NCI-H2107 (cell line): ENCODE measurements around the gene KCNAB2.

Source experiments
- DNase-seq: peaks from one replicate; lab custom pipeline; 2025; lab: John Stamatoyannopoulos, UW

The KCNAB2 gene

DNA sequence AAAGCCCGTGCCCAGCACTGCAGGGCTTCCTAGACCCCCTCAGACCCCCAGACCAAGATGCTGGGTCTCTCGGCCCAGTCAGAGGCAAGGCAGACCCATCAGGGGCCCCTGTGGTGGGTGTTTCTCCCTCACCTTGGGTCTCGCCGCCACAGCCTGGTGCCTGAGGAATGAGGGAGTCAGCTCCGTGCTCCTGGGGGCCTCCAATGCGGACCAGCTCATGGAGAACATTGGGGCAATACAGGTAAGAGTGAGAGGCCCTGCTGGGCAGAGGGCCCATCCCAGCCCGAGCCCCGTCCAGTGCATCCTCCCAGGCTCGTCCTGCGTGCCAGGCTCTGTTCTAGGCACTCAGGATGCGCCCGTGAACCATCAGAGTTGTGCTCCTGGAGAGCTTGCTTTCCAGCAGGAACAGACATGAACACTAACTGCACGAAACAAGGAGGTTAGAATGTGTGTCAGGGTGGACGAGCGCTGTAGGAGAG lies 51.5 kb downstream of the KCNAB2 start:
- DNase-seq, result no peak

DNA sequence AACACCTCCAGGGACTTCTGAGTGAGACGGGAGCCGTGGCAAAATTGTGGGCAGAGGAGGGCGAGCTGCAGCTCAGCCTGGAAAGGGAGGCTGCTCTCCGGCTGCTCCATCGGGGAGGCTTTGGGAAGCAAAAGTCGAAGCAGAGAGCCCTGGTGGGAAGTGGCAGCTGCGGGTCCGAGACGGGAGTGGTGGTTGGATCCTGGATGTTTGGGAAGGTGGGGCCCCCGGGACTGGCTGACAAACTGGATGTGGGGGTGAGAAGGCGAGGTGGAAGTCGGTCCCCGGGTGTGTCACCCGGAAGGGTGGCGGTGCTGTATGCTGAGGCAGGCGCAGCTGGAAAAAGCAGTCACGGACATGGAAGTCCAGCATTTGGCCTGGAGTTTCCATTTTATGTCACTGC lies 52.1 kb downstream of the KCNAB2 start:
- DNase-seq, result no peak

DNA sequence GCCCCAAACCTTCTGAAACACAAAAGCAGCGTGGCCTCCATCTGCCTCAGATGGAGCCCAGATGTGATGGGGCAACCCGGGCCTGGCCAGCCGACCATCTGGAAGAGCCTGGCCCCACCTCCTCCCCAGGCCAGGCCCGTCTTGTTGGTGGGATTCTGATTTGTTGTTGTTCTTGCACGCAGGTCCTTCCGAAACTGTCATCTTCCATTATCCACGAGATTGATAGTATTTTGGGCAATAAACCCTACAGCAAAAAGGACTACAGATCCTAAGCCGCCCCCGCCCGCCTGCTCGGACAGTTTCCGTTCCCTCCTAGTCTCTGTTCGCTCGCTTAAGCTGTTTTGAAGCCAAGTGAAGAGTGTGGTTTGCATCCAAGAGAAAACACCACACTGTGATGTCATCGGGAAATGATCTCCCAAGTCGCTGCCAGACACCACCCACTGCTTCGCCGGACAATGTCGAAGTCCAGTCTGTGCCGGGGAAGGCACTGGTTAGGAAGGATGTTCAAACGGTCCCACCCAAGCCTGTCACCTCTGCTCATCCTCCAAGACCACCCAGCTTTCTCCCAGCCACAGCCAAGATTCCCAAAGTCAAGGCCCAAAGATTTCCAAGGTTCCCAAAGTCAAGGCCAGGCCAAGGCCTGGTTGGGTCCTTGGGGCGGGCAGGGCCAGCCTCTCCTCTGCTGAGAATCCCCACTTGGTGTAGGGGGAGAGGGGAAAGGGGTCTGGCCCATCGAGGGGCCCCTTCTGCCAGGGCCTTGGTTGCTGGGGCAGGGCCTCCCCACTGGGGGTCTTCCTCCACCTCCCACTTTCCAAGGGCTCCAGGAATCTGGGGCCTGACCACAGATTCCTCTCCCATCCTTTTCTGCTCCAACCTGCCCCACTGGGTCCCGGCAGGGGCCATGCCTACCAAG lies 52.9 kb downstream of the KCNAB2 start:
- no peak for DNase-seq

DNA sequence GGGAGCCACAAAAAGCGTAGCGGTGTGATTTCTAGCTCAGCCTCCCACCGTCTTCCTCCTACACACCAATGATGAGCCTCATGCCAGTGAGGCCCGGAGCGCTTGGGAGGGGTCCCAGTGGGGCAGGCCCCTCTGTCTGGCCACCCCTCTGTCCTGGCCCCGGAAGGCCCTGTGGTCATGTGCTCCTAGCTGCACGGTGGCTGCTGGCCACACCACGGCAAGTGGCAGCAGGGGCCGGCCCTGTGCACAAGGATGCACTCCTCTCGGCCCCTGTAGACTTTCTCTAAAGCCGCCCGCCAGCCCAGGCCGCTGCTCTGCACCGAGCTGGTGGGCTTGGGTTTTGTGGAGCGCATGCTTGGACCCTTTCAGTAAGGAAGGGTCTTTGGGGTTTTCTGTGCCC lies 53.6 kb downstream of the KCNAB2 start:
- DNase-seq, result no peak

DNA sequence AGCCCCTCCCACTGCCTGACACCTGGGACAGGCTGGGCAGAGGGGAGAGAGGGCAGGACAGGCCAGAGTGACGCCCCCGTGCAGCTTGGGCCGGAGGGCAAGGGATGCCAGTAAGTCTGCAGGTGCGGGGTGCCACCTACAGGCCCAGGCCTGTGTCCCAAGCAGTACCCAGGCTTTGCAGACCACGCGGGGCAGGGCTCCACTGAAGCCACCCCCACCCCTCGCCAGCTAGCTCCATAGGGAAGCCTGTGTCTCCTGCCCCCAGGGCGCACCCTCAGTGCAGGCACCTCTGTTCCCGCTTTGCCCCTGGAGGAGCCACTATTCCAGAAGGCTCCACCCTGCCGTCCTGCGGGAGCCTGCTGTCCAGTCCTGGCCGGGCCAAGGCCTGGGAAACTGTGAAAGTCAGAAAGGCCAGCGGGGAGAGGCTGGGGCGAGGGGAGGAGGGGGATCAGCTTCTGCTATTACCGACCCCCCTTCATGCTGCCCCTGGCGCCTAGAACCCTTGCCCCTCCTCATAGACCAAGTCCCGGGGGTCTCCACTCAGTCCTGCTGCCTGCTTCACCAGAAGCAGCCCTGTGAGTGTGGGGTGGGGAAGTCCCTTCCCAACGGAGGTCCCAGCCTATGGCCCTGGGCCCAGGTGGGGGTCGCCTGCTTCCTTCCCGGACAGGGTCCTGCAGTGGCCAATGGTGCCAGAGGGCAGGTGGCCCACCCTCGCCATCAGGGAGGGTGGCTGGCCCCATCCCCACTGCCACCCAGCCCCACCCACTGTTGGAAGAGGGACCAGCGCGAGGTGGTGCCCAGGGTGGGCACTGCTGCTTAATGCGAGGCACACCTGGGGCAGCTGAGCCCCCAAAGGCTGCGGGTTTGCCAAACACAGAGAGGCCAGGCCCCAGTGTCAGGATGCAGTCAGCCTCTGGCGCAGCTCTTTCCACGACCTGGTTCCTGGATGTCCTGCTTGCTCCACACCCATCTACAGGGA lies 54.4 kb downstream of the KCNAB2 start:
- no peak for DNase-seq

DNA sequence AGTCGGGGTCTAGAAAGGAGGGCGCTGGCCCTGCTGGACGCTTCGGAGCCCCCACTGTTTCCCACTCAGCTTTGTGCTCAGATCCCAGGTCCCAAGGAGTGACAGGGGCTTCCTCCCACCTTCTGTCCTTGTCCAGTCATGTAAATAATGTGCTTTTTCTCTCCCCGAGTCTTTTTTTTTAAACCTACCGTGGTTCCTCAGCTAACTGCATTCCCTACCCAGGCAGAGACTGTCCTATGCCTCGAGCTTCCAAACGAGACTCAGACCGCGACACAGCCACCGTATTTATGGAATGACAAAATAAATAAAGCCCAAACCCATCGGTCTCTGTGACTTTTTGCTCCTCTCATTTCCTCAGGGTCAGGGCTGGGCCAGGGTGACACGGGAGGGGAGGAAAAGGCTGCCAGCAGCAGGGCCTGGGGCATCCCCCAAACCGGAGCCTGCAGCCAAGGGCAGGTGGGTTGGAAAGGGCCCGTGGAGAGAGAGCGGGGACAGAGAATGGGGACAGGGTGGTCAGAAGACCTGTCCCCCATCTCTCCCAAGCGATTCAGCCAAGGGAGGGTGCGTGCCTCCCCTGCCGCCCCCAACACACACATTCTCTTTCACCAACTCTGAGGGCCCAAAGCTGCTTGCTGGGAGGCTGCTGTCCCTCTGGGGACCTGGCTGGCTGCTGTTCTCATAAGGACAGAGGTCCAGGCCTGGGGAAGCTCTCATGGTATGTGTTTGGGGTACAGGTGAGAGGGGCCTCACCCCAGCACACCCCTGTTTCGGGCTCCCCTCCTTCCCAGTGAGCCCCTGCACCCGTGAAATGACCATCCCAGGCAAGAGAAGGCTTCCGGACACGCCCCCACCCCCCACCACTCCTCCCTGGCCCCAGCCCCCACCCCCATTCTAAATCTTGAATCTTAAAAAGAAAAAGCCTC lies 55.4 kb downstream of the KCNAB2 start:
- DNase-seq, result no peak

DNA sequence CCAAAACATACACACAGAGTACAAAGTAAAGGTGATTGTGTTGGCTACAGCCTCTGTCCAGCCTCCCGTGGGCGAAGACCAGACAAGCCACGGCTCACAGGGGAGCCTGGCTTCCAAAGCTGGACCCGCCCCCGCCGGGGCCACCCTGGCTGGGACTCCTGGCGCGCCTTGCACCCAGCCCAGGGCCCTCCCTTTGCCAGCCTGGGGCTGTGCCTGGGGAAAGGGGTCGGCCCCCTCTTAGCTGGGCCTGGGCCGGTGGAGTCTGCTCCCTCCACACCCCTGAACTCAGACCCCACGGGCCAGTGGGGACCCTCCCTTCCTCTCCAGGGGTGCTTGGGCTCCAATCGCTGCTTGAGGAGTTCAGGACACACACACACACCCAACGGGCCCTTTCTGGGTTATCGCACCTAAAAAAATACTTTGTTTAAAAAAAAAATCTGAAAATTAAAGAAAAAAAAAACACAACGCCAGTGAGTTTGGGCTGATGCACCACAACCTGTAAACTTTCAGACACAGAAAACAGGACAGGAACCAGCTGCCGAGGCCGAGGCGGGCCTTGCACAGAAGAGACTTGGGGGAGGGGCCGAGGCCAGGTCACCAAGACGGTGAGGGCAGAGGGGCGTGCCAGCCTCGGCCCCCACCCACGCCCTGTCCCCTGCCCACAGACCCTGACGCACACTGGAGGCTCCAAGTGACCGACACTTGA lies 56.3 kb downstream of the KCNAB2 start:
- DNase-seq, result no peak

DNA sequence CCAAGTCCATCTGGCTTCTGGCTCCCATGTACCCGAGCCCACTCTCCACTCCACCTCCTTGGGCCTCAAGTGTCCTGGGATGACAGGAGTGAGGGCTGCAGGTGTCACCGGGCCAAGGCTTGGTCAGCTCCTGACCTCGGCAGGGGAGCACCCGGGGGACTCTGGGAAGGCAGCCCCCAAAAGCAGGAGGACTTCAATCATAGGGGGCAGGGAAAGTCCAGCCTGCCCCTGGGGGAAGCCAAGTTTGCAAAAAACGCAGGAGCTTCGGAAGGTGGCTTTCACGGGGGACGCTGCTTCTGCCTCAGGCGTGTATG lies 56.8 kb downstream of the KCNAB2 start:
- no peak for DNase-seq

DNA sequence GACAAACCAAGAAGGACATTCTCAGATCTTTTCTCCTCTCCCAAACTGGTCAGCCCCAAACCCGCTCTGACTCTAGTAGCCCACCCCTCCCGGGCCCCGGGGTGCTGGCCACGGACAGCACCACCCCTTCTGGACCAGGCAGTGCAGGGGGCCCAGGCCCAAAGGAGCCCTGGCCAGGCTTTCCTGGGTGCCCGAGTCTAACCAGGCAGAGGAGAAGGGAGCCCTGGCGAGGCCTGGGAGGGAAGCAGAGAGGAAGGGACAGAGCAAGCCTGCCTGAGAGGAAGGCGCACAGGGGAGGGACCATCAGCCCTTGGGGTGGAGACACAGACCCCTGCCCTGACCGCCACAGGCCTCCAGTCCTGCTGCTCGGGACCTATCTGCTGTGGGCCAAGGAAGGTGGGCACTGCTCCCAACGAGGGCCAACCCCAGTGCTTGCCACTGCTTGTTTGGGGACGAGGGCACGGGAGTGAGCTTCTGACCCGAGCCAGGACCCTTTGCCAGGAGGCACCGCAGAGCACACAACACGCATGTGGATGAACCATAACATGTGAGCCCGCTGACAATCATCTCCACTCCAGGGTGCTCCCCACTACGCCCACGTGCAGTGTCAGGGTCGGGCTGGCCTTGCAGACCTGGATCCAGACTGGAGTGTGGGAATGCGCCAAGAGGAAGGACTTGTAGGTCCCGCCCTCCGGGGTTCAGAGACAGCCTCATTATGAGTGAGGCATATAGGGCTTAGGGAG lies 57.6 kb downstream of the KCNAB2 start:
- no peak for DNase-seq

DNA sequence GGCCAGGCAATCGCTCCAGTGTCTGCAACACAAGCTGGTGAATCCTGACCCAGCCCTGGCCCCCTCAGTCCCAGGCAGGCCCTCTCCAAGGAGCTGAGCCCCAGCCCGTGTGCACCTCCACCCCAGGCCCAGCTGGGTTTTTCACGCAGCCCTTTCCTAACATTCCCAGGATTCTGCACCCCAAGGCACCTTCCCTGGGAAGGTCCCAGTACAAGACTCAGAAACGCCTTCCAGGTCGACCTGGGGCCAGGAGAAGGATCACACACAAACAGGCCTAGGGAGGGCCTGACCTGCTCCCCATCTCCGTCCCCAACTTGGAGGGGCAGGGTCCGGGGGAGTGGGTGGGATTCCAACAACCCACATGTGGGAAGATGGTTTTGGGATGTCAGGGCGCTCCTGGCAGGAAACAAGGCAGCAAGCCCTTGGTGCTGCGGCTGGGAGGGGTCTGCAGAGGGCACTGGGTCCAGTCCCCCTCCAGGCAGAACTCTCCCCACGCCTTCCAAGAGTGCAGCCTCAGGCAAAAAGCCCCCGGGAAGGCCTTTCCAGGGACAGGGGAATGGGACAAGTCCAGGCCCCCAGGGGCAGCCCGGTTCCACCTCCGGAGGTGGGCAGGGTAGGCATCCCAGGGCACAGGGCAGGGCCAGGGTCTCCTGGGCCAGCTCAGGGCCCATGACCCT lies 58.3 kb downstream of the KCNAB2 start:
- DNase-seq, result no peak

DNA sequence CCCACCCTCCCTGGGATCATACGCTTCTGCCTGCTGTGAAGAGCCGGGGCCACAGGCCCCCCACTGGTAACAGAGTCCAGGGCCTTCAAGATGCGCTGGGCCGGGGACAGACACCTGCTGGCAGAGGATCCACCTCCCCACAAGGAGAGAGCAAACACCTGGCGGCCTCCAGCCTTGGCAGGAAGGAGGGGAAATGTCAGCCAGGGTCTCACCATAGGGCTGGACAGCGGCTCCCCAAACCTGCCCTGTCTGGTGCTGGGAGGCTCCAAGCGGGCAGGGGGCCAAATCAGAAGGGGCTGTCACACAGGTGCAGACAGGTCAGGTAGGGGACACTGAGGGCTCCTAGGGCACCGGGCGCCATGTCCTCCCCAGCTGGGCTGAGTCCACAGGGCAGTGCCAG lies 58.9 kb downstream of the KCNAB2 start:
- DNase-seq, result no peak

DNA sequence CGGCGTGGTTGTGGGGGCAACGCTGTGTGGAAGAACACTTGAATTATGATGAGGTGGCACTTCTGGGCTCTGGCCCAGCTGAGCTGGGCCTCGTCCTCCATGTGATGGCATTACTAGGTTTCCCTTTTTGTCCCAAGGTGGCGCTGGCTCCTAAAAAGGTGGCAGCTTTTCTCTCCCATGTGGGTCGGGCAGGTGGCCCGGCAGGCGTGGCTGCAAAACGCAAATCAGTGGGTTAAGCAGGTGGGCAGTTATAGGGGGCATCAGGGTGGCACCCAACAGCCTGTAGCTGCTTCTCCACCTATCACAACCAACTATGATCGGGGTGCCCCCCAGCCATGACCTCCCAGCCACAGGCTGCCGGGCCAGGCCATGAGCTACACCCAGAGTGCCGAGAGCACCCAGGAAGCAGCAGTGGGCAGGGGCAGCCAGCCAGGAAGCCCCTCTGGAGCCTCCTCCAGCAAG lies 59.6 kb downstream of the KCNAB2 start:
- DNase-seq, result no peak

DNA sequence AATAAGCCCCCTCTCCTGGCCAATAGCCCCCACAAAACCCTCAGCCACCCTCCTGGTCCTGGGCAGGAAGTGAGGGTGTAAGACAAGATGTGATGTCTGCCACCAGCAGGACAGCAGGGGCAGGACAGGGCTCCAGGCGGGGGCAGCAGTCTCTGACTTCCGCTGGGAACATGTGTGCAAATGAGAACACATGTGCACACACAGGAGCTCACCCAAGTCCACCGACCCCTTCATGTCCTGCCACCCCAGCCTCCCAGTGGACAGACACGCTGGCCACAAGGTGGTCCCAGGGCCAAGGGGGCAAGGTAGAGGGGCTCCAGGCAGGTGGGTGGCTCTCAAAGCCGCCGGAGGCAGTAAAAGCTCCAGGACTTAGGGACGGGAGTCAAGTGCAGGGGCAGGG lies 60.1 kb downstream of the KCNAB2 start:
- no peak for DNase-seq

DNA sequence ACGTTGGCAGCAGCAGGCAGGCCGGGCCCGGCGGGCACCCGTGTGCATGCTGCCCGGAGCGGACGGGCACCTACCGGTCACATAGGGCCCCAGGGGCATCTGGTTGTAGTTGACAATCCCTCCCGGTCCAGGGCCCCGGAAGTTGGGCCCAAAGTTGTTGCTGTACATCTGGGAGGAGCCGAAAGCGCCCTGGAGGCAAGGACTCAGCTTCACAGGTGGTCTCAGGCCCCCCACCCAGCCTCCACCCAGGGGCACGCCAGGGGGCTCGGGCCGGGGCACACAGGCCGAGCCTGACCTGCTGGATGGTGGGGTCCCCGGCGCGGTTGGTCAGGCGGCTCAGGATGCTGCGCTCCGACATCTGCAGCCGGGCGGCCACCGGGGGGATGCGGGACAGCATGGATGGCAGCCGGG lies 60.6 kb downstream of the KCNAB2 start:
- no peak for DNase-seq

DNA sequence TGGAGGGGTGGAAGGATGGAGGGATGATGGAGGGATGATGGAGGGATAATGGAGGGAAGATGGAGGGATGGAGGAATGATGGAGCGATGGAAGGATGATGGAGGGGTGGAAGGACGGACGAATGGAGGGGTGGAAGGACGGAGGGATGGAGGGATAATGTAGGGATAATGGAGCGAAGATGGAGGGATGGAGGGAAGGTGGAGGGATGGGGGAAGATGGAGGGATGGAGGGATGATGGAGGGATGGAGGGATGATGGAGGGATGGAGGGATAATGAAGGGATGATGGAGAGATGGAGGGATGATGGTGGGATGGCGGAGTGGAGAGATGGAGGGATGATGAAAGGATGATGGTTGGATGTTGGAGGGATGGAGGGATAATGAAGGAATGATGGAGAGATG lies 61.3 kb downstream of the KCNAB2 start:
- DNase-seq, result no peak

DNA sequence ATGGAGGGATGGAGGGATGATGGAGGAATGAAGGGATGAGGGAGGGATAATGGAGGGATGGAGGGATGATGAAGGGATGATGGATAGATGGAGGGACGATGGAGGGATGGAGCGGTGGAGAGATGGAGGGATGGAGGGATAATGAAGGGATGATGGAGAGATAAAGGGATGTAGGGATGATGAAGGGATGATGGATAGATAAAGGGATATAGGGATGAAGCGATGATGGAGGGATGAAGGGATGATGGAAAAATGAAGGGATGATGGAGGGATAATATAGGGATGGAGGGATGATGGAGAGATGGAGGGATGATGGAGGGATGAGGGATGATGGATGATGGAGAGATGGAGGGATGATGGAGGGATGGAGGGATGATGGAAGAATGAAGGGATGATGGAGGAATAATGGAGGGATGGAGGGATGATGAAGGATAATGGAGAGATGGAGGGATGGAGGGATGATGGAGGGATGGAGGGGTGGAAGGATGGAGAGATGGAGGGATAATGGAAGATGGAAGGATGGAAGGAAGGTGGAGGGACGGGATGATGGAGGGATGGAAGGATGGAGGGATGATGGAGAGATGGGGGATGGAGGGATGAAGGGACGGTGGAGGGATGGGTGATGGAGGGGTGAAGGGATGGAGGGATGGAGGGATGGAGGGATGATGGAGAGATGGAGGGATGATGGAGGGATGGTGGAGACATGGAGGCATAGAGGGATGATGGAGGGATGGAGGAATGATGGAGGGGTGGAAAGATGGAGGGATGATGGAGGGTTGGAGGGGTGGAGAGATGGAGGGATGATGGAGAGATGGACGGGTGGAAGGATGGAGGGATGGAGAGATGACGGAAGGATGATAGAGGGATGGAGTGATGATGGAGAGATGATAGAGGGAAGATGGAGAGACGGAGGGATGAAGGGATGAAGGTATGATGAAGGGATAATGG lies 62.0 kb downstream of the KCNAB2 start:
- DNase-seq, result no peak

DNA sequence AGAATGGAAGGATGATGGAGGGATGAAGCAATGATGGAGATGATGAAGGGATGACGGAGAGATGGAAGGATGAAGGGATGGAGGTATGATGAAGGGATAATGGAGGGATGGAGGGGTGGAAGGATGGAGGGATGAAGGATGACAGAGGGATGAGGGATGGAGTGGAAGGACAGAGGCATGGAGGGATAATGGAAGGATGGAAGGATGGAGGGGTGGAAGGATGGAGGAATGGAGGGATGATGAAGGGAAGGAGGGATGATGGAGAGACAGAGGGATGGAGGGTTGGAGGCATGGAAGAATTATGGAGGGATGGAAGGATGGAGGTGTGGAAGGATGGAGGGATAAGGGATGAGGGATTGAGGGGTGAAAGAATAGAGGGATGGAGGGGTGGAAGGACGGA lies 62.8 kb downstream of the KCNAB2 start:
- DNase-seq, result no peak

DNA sequence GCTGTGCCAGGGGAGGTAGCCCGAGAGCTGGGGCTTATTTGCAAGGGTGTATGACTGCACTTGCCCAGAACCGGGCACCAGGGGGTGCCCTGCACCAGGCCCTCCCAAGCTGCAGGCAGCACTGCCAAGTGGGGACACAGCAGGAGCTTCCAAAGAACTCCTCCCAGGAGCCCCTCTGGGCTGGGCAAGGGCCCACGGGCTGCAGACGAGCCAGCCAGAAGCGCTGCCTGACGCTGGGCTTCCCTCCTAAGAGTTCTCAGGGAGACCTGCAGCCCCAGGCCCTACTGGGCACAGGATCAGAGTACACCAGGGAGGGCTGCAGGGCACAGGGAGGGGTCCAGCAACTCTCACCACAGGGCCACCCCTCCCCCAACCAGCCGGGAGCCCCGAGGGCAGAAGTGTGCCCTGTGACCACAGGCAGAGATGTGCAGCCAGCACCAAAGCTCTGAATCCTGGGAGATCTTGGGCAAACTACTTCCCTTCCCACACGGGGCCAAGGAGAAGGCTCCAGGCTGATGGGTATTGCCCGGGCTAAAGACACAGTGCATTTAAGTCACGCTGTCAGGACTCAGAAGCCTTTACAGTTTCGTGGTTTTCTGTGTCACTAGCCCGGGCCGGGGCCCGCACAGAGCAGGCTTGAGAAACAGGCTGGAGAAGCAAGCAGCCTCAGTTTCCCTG lies 63.4 kb downstream of the KCNAB2 start:
- DNase-seq, result no peak
